GM10266 (cell line): Measurements from ENCODE around the gene CCM2L.
A peak's percentile ranks its signal among the peaks of the same experiment; 100 is the strongest.
"Not testable (repeated sequence)": the region's sequence is repeated elsewhere in the genome, so short reads cannot be mapped to it uniquely, and the experiment has no call there.

Source experiments
- DNase-seq: peaks from one replicate; pipeline ENCODE4 v3.0.0; 2012; ENCODE audit errors: extremely low spot score
- TF ChIP-seq, protein P1 (sequence below): IDR thresholded peaks from 2 replicates; pipeline ENCODE4 v1.5.1; 2012; ENCODE audit warnings: mild to moderate bottlenecking, low read depth; ENCODE audit not compliant: control insufficient read depth, insufficient read depth; ENCODE audit errors: missing control alignments

CCM2L gene

DNA sequence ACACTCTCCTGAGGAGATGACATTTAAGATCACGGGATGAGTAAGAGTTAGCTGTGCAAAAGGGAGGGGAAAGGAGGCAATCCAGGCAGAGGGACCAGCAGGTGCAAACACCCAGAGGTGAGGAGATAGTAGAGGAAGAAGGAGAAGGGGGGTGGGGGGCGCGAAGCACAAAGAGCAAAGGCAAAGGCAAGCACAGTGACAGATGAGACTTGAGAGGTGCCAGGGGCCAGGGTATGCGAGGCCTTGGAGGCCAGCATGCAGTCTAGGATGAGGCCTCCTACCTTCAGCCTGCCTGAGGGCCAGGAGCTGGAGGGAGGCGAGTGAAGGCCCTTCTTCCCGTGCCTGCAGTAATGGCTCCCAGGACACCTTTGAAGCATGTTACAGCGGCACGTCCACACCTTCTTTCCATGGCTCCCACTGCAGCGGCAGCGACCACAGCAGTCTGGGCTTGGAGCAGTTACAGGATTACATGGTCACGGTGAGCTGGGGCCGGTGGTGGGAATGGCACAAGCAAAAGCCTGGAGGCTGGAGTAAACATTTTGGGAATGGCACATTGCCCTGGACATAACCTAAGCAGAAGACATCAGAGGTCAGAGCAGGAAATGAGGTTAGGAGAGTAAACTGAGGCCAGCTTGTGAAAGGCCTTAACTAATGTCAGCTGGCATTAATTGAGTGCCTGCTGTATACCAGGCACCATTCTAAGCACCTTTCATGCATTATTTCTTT lies 18.6 kb downstream of the CCM2L start:
- no peak for DNase-seq

DNA sequence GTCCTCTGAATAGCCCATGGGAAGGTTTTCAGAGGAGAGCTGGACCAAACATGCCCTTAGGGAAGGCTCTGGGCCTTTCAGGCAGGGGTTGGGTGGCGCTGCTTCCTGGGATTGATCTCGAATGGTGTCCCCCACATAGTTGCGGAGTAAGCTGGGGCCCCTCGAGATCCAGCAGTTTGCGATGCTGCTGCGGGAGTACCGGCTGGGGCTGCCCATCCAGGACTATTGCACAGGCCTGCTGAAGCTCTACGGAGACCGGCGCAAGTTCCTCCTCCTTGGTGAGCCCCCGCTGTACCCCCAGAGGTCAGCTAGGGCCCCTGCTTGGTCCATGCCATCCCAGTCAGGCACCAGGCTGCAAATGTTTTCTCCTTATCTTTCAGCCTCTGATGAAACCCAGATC lies 19.3 kb downstream of the CCM2L start:
- no peak for DNase-seq
- TF ChIP-seq, protein P1, sequence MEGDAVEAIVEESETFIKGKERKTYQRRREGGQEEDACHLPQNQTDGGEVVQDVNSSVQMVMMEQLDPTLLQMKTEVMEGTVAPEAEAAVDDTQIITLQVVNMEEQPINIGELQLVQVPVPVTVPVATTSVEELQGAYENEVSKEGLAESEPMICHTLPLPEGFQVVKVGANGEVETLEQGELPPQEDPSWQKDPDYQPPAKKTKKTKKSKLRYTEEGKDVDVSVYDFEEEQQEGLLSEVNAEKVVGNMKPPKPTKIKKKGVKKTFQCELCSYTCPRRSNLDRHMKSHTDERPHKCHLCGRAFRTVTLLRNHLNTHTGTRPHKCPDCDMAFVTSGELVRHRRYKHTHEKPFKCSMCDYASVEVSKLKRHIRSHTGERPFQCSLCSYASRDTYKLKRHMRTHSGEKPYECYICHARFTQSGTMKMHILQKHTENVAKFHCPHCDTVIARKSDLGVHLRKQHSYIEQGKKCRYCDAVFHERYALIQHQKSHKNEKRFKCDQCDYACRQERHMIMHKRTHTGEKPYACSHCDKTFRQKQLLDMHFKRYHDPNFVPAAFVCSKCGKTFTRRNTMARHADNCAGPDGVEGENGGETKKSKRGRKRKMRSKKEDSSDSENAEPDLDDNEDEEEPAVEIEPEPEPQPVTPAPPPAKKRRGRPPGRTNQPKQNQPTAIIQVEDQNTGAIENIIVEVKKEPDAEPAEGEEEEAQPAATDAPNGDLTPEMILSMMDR, result no peak

More for the DNA sequence above, 18.6 kb downstream of the CCM2L start:
- TF ChIP-seq, protein P1, result no peak

DNA sequence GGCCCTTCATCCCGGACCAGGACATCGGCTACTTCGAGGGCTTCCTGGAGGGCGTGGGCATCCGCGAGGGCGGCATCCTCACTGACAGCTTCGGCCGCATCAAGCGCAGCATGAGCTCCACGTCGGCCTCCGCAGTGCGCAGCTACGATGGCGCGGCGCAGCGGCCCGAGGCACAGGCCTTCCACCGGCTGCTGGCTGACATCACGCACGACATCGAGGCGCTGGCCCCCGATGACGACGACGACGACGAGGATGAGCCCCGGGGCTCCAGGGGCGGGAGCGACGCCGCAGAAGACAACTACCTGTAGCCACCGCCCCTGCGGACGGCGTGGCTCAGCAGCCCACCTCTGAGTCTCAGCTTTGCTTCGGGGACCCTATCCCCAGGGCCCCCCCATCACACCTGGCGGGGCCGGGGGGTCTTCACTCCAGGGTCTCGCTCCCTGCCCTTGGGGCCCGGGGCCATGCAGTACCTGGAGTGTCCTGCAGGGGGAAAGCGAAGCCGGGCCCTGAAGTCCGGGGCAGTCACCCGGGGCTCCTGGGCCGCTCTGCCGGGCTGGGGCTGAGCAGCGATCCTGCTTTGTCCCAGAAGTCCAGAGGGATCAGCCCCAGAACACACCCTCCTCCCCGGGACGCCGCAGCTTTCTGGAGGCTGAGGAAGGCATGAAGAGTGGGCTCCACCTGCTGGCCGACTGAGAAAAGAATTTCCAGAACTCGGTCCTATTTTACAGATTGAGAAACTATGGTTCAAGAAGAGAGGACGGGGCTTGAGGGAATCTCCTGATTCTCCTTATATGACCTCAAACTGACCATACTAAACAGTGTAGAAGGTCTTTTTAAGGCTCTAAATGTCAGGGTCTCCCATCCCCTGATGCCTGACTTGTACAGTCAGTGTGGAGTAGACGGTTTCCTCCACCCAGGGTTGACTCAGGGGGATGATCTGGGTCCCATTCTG lies 21.0 kb downstream of the CCM2L start:
- DNase-seq, result peak; percentile 54

DNA sequence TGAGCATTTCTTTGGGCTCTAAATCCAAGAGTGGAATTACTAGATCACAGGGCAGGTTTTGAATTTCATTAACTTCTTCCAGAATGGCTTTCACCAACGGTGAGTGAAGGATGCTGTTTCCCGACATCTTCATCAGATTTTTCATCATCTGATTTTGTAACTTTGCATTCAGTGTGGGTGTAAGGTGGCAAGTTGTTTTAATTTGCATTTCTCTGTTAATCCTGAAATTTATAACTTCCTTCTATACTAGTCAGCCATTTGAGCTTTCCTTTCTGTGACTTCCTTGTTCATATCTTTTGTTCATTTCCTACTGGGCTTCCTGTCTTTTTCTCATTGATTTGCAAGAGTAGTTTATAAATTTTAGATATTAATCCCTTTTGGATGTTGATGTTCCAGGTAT lies 23.1 kb downstream of the CCM2L start:
- TF ChIP-seq, protein P1, result no peak
- no peak for DNase-seq

More for the DNA sequence above, 21.0 kb downstream of the CCM2L start:
- TF ChIP-seq, protein P1, result peak; percentile 65

DNA sequence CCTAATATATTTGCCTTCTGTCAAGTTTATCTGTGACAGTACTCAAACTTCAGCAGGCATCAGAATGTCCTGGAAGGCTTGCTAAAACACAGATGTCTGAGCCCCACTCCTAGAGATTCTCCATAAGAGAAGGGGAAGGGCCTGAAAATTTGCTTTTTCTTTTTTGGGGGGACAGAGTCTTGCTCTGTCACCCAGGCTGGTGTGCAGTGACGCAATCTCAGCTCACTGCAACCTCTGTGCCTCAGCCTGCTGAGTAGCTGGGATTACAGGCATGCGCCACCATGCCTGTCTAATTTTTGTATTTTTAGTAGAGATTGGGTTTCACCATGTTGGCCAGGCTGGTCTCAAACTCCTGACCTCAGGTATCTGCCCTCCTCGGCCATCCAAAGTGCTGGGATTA lies 23.5 kb downstream of the CCM2L start:
- DNase-seq, result not testable (repeated sequence)

DNA sequence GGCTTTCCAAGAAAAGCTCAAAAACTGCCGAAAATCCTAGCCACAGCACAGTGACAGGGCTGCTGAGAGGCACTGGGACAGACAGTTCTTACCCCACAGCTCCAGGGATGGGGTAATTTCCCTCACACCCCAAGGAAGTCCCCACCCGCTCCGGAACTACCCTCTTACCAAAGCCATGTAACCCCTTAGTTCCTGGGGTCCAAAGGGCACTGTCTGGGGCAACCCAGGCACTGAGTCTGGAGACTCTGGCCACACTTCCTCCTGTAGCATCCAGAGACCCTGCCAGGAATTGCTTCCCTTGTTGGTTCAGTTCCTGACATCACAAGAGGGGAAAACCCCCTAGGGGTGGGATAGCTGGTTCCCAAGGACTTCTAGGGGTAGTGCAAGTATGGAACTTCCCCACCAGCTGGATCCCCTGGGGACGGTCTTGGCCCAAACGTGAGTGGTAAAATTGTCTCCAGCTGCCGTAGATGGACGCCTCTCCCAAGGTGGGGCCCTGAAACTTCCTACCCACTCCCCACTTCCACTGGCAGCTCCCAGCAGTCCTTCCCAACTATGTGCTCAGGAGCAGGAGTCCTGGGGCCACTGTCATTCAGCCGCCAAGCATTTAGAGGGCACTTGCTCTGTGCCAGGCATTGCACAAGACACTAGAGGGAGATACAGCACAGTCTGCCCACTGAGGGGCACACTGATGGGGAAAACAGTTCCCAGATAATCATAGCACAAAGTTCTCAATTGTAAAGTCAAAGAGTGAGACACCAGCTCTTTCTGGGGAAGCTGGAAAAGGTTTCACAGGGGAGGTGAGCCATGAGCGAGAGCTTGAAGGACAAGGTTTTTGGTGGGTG lies 24.6 kb downstream of the CCM2L start:
- TF ChIP-seq, protein P1, result peak; percentile 63
- no peak for DNase-seq

DNA sequence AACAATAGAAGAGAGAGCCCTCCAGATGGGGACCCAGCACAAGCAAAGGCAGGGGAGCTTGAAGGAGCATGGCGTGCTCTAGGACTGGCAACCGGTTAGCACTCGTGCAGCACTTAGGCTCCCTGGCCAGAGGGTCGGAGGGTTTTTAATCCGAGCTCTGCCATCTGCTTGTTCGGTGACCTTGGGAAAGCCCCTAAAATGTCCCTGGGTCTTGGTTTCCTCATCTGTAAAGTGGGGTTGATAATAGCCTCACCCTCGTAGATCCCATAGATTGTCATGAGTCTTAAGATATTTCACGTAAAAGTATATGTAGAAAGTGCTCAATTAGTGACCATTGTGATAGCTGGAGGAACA lies 25.2 kb downstream of the CCM2L start:
- TF ChIP-seq, protein P1, result no peak
- DNase-seq, result no peak
